Measurements from ENCODE around the gene ANXA11.

DNA sequence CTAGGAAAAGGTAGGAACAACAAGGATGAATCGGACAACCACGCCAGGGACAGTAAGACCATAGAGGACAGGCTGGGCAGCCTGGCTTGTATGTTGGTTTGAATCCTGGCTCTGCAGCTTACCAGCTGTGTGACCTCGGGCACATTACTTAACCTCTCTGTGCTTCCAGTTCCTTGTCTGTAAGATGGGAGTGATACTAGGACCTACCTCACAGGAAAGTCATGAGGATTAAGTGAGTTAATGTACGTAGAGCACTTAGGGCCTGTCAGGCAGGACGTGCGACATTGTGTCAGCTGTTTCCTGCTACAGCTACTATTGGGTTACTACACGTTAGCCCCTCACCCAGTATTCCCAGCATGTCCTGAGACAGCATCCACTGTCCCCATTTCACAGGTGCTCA, 40.7 kb downstream of the ANXA11 start:
- TF ChIP-seq POLR2A (IDR thresholded peaks at IDR 0.05; ENCODE audit: low read depth, low read length) (no peak), POLR2AphosphoS5 (IDR thresholded peaks at IDR 0.05; ENCODE audit: low read depth, low read length) (no peak), TAF1 (IDR thresholded peaks at IDR 0.05; ENCODE audit: low read depth, low read length) (no peak), POU2F2 (IDR thresholded peaks at IDR 0.05; ENCODE audit: low read depth, low read length) (no peak)

All from GM12891 (cell line).